Measurements from ENCODE around the gene IL6. TPM values are rescaled to one million over a fixed set of nuclear protein-coding genes. Genes with fewer than 3 reads are reported as not detected.
A peak's percentile ranks its signal among the peaks of the same experiment; 100 is the strongest.

The IL6 gene
- total RNA-seq, 1 experiment from 2014 or later = not detected

DNA sequence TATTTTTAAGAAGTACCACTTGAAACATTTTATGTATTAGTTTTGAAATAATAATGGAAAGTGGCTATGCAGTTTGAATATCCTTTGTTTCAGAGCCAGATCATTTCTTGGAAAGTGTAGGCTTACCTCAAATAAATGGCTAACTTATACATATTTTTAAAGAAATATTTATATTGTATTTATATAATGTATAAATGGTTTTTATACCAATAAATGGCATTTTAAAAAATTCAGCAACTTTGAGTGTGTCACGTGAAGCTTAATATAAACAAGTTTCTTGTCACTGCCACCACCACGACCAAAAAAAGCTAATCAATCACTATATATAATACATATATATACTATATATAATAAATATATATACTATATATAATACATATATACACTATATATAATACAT lies 4.8 kb downstream of the IL6 start:
- ChIA-PET CTCF (interaction anchor here (0.6 to 1.0 kb wide), 3 partner anchors 51 to 170 kb away, joined by 3 read pairs; no protein-coding TSS in a partner anchor), POLR2A (no interaction called here), RAD21 (ENCODE audit: low non-redundant PET in 1 of 2, low total read pairs in 2 of 2, uncharacterized antibody in 2 of 2, unreplicated experiment in 2 of 2) (no interaction called here)
- no peaks in the 10 kb centered on the region for H4K20me1 ChIP-seq (ENCODE audit: insufficient read depth)
- no peak for DNase-seq (ENCODE audit: low read depth, low spot score)
- H3K27me3 ChIP-seq (ENCODE audit: insufficient read depth, low read length) = no peaks in the 10 kb centered on the region
- no TSS peak for BruUV-seq (replicated peaks)
- H3K27ac ChIP-seq (ENCODE audit: low read depth, low read length) = no peak overlapping the region
- no peak for ATAC-seq
- intact Hi-C loops (cut with micrococcal nuclease) = no loop called here
- H3K36me3 ChIP-seq (ENCODE audit: control insufficient read depth in 1 of 2, insufficient read depth in 2 of 2, low read length in 2 of 2) = no peaks in the 10 kb centered on the region
- TF ChIP-seq CBX3 (IDR thresholded peaks at IDR 0.05; ENCODE audit: low read depth) = no peak
- TF ChIP-seq ELF1 (IDR thresholded peaks at IDR 0.05; ENCODE audit: borderline replicate concordance, low read depth) = no peak
- no peak for TF ChIP-seq ZNF274 (IDR thresholded peaks at IDR 0.05; ENCODE audit: low read depth, low read length)
- TF ChIP-seq CEBPB (IDR thresholded peaks at IDR 0.05; ENCODE audit: low read depth) = no peak
- no peak for TF ChIP-seq EGR1 (IDR thresholded peaks at IDR 0.05; ENCODE audit: low read depth)
- TF ChIP-seq ATF3 (IDR thresholded peaks at IDR 0.05) = no peak
- no peak for TF ChIP-seq SP1 (IDR thresholded peaks at IDR 0.05; ENCODE audit: low read depth)
- TF ChIP-seq ZFX (IDR thresholded peaks at IDR 0.05) = no peak
- TF ChIP-seq MAX (IDR thresholded peaks at IDR 0.05) = no peak
- no peak for TF ChIP-seq JUND (IDR thresholded peaks at IDR 0.05)
- no peaks in the 10 kb centered on the region for H3K9me3 ChIP-seq (ENCODE audit: control insufficient read depth in 1 of 2, insufficient read depth in 1 of 2, low read depth in 1 of 2, low read length in 2 of 2)
- no peaks in the 10 kb centered on the region for H3K79me2 ChIP-seq (ENCODE audit: insufficient read depth, low read length)
- no peak overlapping the region for H3K4me3 ChIP-seq (replicated peaks in 1 of 2; ENCODE audit: low read depth in 1 of 2, low read length in 2 of 2)
- H3K4me1 ChIP-seq (ENCODE audit: control insufficient read depth in 1 of 2, insufficient read depth in 2 of 2, low read length in 2 of 2) = no peaks in the 10 kb centered on the region; a peak in 1 of 4 replicates
- H2AFZ ChIP-seq (ENCODE audit: low read depth, low read length, poor library complexity, severe bottlenecking) = no peak overlapping the region
- no peak overlapping the region for H3K4me2 ChIP-seq (ENCODE audit: low read length)
- no peaks in the 10 kb centered on the region for H3K9me2 ChIP-seq (ENCODE audit: insufficient read depth)
- H3K9ac ChIP-seq (ENCODE audit: low read length) = no peak overlapping the region

DNA sequence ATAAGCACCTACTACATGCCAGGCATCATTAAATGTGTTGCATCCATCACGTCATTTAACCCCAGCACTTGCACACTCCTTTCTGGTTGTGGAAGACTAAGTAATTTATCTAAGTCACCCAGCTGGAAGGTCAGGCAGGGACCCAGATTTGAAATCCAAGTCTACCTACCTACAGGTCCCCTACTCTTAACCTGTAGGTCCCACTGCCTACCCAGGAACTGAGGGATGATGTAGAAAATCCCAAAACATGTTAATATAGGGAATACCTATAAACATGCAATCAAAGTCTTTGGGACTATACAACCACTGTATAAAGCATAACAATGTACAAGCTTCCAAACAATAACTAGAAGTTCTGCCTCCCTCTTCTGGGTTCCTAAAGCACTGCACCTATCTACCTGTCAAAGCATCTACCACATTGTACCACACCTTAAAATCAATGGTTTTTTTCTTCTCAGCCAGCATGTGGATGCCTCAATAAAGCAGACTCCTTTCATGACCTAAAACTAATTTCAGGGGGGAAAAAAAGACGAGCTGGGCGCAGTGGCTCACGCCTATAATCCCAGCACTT lies 5.6 kb downstream of the IL6 start:
- intact Hi-C loops (cut with micrococcal nuclease) = no loop called here
- peak; percentile 21 for DNase-seq (ENCODE audit: low read depth, low spot score)
- no peaks in the 10 kb centered on the region for H4K20me1 ChIP-seq (ENCODE audit: insufficient read depth)
- CTCF ChIA-PET = interaction anchor here (0.8 to 1.2 kb wide), 4 partner anchors 172 to 323 kb away, joined by 3 to 4 read pairs (median 3); no protein-coding TSS in a partner anchor
- ATAC-seq = peak; percentile 80
- H3K4me3 ChIP-seq (replicated peaks in 1 of 2; ENCODE audit: low read depth in 1 of 2, low read length in 2 of 2) = no peak overlapping the region
- H3K27ac ChIP-seq (ENCODE audit: low read depth, low read length) = no peak overlapping the region
- H3K27me3 ChIP-seq (ENCODE audit: insufficient read depth, low read length) = no peaks in the 10 kb centered on the region
- no TSS peak for BruUV-seq (replicated peaks)
- no peaks in the 10 kb centered on the region for H3K79me2 ChIP-seq (ENCODE audit: insufficient read depth, low read length)
- H3K4me1 ChIP-seq (ENCODE audit: control insufficient read depth in 1 of 2, insufficient read depth in 2 of 2, low read length in 2 of 2) = no peaks in the 10 kb centered on the region
- H3K9ac ChIP-seq (ENCODE audit: low read length) = no peak overlapping the region
- no peak overlapping the region for H2AFZ ChIP-seq (ENCODE audit: low read depth, low read length, poor library complexity, severe bottlenecking)
- no peak overlapping the region for H3K4me2 ChIP-seq (ENCODE audit: low read length)
- H3K9me2 ChIP-seq (ENCODE audit: insufficient read depth) = no peaks in the 10 kb centered on the region
- POLR2A ChIA-PET = no interaction called here
- no peaks in the 10 kb centered on the region for H3K36me3 ChIP-seq (ENCODE audit: control insufficient read depth in 1 of 2, insufficient read depth in 2 of 2, low read length in 2 of 2)
- H3K9me3 ChIP-seq (ENCODE audit: control insufficient read depth in 1 of 2, insufficient read depth in 1 of 2, low read depth in 1 of 2, low read length in 2 of 2) = no peaks in the 10 kb centered on the region
- RAD21 ChIA-PET (ENCODE audit: low non-redundant PET in 1 of 2, low total read pairs in 2 of 2, uncharacterized antibody in 2 of 2, unreplicated experiment in 2 of 2) = interaction anchor here in 1 of 2 experiments (0.6 to 1.2 kb wide), 2 partner anchors 173 to 322 kb away, joined by 4 to 8 read pairs; no protein-coding TSS in a partner anchor
- TF ChIP-seq EGR1 (IDR thresholded peaks at IDR 0.05; ENCODE audit: low read depth) = no peak
- no peak for TF ChIP-seq TCF7L2 (IDR thresholded peaks at IDR 0.05; ENCODE audit: borderline replicate concordance, extremely low read depth, insufficient read depth, insufficient read length)
- no peak for TF ChIP-seq SIN3A (IDR thresholded peaks at IDR 0.05; ENCODE audit: low read depth)
- TF ChIP-seq CBX3 (IDR thresholded peaks at IDR 0.05; ENCODE audit: low read depth) = no peak
- TF ChIP-seq CEBPB (IDR thresholded peaks at IDR 0.05; ENCODE audit: low read depth) = no peak
- TF ChIP-seq ZFX (IDR thresholded peaks at IDR 0.05) = no peak
- TF ChIP-seq ELF1 (IDR thresholded peaks at IDR 0.05; ENCODE audit: borderline replicate concordance, low read depth) = no peak
- no peak for TF ChIP-seq EZH2phosphoT487 (IDR thresholded peaks at IDR 0.05; ENCODE audit: borderline replicate concordance)
- no peak for TF ChIP-seq FOSL1 (IDR thresholded peaks at IDR 0.05; ENCODE audit: low read depth)
- TF ChIP-seq ZNF274 (IDR thresholded peaks at IDR 0.05; ENCODE audit: low read depth, low read length) = no peak
- TF ChIP-seq EZH2 (IDR thresholded peaks at IDR 0.05) = no peak
- TF ChIP-seq, protein P1, sequence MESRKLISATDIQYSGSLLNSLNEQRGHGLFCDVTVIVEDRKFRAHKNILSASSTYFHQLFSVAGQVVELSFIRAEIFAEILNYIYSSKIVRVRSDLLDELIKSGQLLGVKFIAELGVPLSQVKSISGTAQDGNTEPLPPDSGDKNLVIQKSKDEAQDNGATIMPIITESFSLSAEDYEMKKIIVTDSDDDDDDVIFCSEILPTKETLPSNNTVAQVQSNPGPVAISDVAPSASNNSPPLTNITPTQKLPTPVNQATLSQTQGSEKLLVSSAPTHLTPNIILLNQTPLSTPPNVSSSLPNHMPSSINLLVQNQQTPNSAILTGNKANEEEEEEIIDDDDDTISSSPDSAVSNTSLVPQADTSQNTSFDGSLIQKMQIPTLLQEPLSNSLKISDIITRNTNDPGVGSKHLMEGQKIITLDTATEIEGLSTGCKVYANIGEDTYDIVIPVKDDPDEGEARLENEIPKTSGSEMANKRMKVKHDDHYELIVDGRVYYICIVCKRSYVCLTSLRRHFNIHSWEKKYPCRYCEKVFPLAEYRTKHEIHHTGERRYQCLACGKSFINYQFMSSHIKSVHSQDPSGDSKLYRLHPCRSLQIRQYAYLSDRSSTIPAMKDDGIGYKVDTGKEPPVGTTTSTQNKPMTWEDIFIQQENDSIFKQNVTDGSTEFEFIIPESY (IDR thresholded peaks at IDR 0.05; ENCODE audit: extremely low read depth, insufficient replicate concordance, low read length) = no peak
- TF ChIP-seq JUND (IDR thresholded peaks at IDR 0.05) = no peak

Measured in HCT116 (cell line).